ENCODE results near the gene NSUN6. TPM values are rescaled to one million over a fixed set of nuclear protein-coding genes. Genes with fewer than 3 reads are reported as not detected.

NSUN6 gene
- total RNA-seq, 1 experiment from 2014 or later, result 12.5 TPM

DNA sequence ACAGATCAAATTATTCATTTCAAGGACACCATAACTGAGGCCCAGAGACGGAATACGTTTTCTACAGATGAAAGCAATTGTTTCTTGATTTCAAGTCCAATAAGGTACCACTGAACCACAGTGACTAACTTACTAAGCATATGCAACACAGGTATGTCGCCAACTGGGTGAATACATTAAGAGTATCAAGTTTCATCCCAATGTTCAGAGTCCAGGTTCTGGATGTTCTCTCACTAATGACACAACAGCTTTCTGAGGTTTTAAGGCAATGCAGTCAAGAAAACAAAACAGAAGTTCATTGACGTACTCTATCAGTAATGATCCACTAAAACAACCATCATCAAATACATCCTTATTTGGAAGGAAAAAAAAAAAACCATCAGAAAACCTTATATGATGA is 35.8 kb downstream of the NSUN6 start:
- Histone ChIP-seq H3K79me2 (ENCODE audit: insufficient read depth, low read length) (0 out of 2 replicates have a peak, but pooled peaks cover 3% of the 10 kb centered on the region), H3K9me3 (ENCODE audit: control insufficient read depth in 1 of 2, insufficient read depth in 1 of 2, low read depth in 1 of 2, low read length in 2 of 2) (no peaks in the 10 kb centered on the region), H3K36me3 (ENCODE audit: control insufficient read depth in 1 of 2, insufficient read depth in 2 of 2, low read length in 2 of 2) (peaks cover 0 to 3% of the 10 kb centered on the region in 2 experiments; a peak in 2 of 4 replicates), H3K27me3 (ENCODE audit: insufficient read depth, low read length) (no peaks in the 10 kb centered on the region), H2AFZ (ENCODE audit: low read depth, low read length, poor library complexity, severe bottlenecking) (no peak overlapping the region), H3K4me2 (ENCODE audit: low read length) (peak overlapping the region; percentile 12; the same call in 1 of the 2 replicates), H3K4me3 (replicated peaks in 1 of 2; ENCODE audit: low read depth in 1 of 2, low read length in 2 of 2) (no peak overlapping the region), H3K9me2 (ENCODE audit: insufficient read depth) (no peaks in the 10 kb centered on the region), H4K20me1 (ENCODE audit: insufficient read depth) (no peaks in the 10 kb centered on the region), H3K4me1 (ENCODE audit: control insufficient read depth in 1 of 2, insufficient read depth in 2 of 2, low read length in 2 of 2) (peaks cover 28 to 40% of the 10 kb centered on the region in 2 experiments), H3K27ac (ENCODE audit: low read depth, low read length) (no peak overlapping the region), H3K9ac (ENCODE audit: low read length) (no peak overlapping the region)
- DNase-seq (ENCODE audit: low read depth, low spot score) (no peak), ATAC-seq (no peak)
- CTCF ChIA-PET, result no interaction called here
- no TSS peak for BruUV-seq (replicated peaks)
- RAD21 ChIA-PET (ENCODE audit: low non-redundant PET in 1 of 2, low total read pairs in 2 of 2, uncharacterized antibody in 2 of 2, unreplicated experiment in 2 of 2), result no interaction called here
- TF ChIP-seq ZNF274 (IDR thresholded peaks at IDR 0.05; ENCODE audit: low read depth, low read length) (no peak), ZFX (IDR thresholded peaks at IDR 0.05) (no peak), EZH2 (IDR thresholded peaks at IDR 0.05) (no peak), YY1 (IDR thresholded peaks at IDR 0.05; ENCODE audit: extremely low read depth, insufficient replicate concordance, low read depth, low read length) (no peak), ELF1 (IDR thresholded peaks at IDR 0.05; ENCODE audit: borderline replicate concordance, low read depth) (no peak), JUND (IDR thresholded peaks at IDR 0.05) (no peak), POLR2AphosphoS5 (IDR thresholded peaks at IDR 0.05; ENCODE audit: low read depth, low read length) (no peak)
- TF ChIP-seq, protein P1, sequence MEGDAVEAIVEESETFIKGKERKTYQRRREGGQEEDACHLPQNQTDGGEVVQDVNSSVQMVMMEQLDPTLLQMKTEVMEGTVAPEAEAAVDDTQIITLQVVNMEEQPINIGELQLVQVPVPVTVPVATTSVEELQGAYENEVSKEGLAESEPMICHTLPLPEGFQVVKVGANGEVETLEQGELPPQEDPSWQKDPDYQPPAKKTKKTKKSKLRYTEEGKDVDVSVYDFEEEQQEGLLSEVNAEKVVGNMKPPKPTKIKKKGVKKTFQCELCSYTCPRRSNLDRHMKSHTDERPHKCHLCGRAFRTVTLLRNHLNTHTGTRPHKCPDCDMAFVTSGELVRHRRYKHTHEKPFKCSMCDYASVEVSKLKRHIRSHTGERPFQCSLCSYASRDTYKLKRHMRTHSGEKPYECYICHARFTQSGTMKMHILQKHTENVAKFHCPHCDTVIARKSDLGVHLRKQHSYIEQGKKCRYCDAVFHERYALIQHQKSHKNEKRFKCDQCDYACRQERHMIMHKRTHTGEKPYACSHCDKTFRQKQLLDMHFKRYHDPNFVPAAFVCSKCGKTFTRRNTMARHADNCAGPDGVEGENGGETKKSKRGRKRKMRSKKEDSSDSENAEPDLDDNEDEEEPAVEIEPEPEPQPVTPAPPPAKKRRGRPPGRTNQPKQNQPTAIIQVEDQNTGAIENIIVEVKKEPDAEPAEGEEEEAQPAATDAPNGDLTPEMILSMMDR (IDR thresholded peaks at IDR 0.05 in 2 of 3, conservative IDR thresholded peaks at IDR 0.05 in 1 of 3; ENCODE audit: borderline replicate concordance in 1 of 3, insufficient read depth in 1 of 3, low read depth in 2 of 3, low read length in 2 of 3), result no peak
- TF ChIP-seq, protein P2, sequence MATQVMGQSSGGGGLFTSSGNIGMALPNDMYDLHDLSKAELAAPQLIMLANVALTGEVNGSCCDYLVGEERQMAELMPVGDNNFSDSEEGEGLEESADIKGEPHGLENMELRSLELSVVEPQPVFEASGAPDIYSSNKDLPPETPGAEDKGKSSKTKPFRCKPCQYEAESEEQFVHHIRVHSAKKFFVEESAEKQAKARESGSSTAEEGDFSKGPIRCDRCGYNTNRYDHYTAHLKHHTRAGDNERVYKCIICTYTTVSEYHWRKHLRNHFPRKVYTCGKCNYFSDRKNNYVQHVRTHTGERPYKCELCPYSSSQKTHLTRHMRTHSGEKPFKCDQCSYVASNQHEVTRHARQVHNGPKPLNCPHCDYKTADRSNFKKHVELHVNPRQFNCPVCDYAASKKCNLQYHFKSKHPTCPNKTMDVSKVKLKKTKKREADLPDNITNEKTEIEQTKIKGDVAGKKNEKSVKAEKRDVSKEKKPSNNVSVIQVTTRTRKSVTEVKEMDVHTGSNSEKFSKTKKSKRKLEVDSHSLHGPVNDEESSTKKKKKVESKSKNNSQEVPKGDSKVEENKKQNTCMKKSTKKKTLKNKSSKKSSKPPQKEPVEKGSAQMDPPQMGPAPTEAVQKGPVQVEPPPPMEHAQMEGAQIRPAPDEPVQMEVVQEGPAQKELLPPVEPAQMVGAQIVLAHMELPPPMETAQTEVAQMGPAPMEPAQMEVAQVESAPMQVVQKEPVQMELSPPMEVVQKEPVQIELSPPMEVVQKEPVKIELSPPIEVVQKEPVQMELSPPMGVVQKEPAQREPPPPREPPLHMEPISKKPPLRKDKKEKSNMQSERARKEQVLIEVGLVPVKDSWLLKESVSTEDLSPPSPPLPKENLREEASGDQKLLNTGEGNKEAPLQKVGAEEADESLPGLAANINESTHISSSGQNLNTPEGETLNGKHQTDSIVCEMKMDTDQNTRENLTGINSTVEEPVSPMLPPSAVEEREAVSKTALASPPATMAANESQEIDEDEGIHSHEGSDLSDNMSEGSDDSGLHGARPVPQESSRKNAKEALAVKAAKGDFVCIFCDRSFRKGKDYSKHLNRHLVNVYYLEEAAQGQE (IDR thresholded peaks at IDR 0.05; ENCODE audit: low read depth), result no peak
- TF ChIP-seq, protein P3, sequence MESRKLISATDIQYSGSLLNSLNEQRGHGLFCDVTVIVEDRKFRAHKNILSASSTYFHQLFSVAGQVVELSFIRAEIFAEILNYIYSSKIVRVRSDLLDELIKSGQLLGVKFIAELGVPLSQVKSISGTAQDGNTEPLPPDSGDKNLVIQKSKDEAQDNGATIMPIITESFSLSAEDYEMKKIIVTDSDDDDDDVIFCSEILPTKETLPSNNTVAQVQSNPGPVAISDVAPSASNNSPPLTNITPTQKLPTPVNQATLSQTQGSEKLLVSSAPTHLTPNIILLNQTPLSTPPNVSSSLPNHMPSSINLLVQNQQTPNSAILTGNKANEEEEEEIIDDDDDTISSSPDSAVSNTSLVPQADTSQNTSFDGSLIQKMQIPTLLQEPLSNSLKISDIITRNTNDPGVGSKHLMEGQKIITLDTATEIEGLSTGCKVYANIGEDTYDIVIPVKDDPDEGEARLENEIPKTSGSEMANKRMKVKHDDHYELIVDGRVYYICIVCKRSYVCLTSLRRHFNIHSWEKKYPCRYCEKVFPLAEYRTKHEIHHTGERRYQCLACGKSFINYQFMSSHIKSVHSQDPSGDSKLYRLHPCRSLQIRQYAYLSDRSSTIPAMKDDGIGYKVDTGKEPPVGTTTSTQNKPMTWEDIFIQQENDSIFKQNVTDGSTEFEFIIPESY (IDR thresholded peaks at IDR 0.05; ENCODE audit: extremely low read depth, insufficient replicate concordance, low read length), result no peak
- TF ChIP-seq, protein P4, sequence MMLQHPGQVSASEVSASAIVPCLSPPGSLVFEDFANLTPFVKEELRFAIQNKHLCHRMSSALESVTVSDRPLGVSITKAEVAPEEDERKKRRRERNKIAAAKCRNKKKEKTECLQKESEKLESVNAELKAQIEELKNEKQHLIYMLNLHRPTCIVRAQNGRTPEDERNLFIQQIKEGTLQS (IDR thresholded peaks at IDR 0.05), result no peak
- POLR2A ChIA-PET, result no interaction called here
- intact Hi-C loops (cut with micrococcal nuclease), result no loop called here
